HG02798 (cell line): Measurements from ENCODE around the gene CFAP20DC.
"Not testable (repeated sequence)": the region's sequence is repeated elsewhere in the genome, so short reads cannot be mapped to it uniquely, and the experiment has no call there.

Experiments
- ATAC-seq: cut with Tn5 transposase; IDR thresholded peaks from one replicate; pipeline ENCODE4 v1.9.1; 2021; ENCODE audit warnings: mild to moderate bottlenecking; ENCODE audit not compliant: unreplicated experiment, poor library complexity

CFAP20DC gene

DNA sequence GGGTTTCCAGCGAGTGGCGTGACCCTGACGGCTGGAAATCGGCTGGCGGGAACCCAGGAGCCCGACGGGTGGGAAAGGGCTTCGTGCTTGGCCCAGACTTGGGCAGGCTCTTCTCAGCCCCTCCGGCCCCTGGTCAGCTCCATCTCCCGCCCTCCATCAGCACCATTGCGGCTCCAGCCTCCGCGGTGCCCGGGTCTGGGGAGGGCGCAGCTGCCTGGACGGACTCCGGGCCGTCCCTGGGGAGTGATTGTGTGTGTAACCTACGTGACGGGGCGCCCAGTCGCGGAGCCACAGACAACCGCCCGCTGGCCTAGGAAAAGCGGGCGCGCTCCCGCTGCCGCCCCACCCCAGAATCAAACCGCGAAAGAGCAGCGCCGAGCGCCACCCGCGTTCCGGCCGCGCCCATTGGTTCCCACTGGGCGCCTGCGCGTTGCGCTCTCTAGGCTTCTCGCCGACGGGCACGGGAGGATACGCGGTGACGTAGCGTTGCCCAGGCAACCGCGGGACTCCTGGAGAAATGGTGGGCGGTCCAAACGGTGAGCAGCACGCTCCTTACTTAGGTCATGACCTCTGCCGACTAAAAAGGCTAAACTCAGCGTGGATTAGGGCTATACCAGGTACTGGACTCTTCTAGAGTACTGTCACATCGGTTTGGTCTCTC is at the start of gene CFAP20DC:
CFAP20DC (minus strand) TSS at position 355 of the 661 bp plus-strand sequence. CDS start 394 bp downstream, outside the sequence.
- peak; percentile 100 for ATAC-seq

DNA sequence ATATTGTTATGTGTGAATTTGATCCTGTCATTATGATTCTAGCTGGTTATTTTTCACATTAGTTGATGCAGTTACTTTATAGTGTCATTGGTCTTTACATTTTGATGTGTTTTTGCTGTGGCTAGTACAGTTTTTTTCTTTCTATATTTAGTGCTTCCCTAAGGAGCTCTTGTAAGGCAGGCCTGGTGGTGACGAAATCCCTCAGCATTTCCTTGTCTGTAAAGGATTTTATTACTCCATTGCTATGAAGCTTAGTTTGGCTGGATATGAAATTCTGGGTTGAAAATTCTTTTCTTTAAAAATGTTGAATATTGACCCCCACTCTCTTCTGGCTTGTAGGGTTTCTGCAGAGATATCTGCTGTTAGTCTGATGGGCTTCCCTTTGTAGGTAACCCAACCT is 48.7 kb upstream of the CFAP20DC start:
- not testable (repeated sequence) for ATAC-seq

DNA sequence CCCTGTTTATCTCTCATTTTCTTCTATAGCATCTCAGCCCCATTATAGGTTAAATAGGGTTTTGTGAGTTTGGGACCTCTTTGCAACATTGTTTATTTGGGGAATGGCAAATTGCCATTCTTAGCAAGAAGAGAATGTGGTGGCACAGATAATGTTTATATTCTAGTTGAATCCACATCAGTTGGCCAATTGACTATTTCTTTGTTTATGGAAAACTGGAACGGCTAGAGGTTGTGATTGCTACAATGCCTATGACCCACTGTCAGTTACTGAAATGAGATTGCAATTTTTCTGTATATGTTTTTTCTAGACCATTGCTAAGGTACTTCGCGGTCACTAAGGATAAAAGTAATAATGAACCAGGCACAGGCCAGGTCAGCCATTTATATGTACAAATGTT is 44.6 kb upstream of the CFAP20DC start:
- ATAC-seq, result no peak

DNA sequence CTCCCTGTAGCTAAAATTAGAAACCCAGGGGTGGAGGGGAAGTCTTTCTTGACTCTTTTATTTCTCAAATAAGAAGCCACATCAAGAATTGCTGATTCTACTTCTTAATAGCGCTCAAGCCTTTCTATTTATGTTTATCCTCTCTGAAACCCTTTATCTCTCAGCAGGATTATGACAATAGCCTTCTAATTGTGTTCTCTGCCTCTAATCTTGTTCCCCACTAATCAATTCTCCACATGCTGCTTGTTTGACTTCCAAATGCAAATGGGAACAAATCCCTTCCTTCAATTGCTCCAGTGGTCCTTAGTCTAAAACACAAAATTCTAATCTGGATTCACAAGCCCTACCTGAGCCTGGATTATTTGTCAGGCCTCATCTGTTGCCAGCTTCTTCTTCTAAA is 43.7 kb upstream of the CFAP20DC start:
- ATAC-seq, result no peak

DNA sequence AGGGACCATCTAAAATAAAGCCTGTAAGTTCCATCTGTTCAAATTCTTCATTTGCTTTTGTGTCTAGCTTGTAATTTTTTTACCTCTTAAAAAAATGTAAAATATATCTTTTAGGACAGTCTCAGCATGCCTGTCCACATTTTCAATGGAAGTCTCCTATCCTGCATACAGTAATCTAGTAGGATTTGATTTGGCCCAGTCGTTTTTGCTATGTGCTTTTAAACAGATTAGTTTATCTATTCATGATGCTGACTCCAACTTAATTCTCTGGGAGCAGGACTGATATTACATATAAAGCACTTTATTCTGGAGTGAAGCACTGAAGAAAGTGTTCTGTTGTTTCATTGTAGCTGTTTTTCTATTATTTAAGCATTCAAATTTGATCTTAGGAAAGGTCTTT is 38.9 kb upstream of the CFAP20DC start:
- ATAC-seq, result no peak

DNA sequence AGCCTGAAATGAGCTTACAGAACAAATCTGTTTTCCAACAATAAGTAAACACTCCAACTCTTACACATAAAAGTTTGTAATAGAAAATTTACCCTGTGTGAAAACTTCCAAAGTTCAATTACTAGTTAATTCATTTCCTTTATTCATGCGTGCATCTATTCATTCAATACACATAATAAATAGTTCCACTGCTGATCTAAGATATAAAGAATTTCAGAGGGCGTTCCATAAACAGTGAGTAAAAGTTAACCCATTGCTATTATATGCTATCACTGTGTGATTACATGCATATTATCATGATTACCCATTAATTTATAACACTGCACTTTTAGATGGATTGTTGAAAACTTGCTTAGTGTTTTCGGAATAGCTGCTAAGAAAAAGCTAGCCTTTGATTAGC is 36.2 kb upstream of the CFAP20DC start:
- no peak for ATAC-seq

DNA sequence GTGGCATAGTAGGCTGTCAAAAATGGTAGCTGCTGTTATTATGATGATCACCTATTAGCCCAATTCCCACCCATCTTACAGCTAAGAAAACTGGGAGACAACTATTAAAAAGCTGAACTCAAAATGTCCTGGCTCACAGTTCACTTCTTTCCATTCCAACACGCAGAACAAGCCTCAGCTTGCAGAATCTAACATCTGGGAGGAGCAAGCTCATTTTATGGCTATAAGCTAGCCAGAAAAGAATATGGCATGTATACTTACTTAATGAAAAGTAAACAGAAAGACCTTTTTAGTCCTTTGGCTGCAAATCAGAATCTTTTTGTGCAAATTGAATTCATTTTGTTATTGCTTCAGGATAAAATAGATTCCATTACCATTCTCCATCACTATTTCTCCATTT is 34.8 kb upstream of the CFAP20DC start:
- no peak for ATAC-seq

DNA sequence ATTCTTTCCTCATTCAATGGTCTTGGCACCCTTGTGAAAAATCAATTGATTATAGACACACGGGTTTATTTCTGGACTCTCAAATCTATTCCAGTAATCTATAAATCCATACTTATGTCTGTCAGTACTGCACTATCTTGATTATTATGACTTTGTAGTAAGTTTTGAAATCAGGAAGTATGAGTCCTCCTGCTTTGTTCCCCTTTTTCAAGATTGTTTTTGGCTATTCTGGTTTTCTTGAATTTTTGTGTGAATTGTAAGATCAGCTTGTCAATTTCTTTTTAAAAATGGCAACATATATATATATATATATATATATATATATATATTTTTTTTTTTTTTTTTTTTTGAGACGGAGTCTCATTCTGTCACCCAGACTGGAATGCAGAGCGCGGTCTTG is 32.3 kb upstream of the CFAP20DC start:
- no peak for ATAC-seq

DNA sequence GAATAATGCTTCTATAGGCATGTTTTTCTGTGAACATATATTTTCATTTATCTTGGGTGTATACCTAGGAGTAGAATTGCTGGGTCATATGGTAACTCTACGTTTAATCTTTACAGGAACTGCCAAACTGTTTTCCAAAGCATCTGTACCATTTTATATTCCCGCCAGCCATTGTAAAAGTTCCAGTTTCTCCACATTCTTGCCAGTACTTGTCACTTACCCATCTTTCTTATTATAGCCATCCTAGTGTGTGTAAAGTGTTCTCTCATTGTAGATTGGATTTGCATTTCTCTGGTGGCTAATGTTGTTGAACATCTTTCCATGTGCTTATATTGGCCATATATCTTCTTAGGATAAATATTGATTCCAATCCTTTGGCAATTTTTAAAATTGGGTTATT is 31.2 kb upstream of the CFAP20DC start:
- ATAC-seq, result no peak

DNA sequence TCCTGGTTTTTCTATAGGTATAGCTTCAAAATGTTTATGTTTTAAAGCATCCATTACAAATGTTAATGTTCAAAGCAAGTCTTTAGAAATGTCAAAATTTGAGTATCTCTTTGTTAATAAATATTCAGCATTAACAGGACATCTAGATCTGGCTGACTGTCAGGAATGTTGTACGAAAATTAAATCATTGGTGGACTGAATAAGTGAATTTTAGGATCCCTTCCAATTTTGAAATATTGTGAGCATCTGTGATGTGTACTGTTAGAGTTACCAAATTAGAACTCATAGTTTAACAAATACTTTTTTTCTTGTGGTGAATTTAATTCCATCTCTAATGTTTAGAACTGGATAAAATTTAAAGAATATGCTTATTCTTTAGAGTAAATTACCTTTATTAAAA is 30.1 kb upstream of the CFAP20DC start:
- ATAC-seq, result no peak

DNA sequence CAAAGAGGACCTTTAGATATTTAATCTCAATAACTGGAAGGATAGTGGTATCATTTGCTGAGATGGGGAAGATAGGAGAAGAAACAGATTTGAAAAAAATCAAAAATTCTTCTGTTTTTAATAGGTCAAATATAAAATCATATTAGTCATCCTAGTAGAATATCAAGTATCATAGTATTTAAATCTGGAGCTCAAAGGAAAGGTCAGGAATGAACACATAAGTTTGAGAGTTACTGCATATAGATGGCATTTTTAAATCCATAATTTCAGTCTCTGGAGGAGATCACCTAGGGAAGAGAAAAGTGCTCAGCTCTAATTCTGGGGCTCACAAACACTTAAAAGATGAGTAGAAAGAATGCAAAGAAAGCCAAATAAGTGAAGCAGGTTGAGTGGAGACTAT is 24.9 kb upstream of the CFAP20DC start:
- ATAC-seq, result no peak

DNA sequence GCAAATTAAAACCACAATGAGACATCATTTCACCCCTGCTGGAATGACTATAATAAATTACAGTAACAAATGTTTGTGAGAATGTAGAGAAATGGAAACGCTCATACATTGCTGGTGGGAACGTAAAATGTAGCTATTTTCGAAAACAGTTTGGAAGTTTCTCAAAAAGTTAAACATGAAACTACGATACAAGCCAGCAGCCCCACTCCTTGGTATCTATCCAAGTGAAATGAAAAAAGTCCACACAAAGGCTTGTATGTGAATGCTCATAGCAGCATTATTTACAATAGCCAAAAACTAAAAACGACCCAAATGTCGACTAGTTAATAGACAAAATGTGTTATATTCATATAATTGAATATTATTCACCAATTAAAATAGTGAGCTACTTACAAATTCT is 22.9 kb upstream of the CFAP20DC start:
- ATAC-seq, result no peak

DNA sequence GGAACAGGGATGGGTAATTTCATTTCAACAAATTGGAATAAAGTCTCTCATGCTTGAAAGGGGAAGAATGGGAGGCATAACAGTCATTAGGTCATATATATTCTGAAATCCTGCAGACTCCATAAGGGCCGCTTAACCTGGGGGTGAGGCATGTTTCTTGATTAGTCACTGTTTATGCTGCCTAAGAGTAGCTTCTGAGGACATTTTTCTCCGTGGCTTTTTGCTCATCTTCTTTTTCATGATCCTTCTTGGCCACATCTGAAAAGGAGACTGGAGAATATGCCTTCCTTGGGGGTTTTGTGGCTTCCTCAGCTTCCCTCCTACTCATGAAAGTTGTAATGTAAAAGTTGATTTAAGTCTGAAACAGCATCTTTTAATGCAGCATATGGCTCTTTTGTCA is 20.0 kb upstream of the CFAP20DC start:
- ATAC-seq, result no peak

DNA sequence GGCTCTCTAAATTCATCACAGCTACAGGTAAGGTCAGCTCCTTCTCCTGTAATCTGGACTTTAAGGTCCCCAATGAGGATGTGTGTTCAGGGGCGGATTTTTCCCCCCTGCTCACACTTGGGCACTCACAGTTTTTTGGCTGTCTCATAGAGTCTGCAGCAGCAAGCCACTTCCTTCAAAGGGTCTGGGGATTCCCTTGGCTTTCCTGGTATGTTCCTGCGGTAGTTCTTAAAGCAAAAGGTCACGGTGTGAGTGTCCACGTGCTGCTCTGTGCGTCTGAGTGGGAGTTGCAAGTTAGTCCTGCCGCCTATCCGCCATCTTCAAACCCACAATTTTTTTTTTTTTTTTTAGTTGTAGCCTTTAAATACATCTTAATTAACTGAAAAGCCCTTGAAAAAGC is 15.4 kb upstream of the CFAP20DC start:
- peak; percentile 51 for ATAC-seq

DNA sequence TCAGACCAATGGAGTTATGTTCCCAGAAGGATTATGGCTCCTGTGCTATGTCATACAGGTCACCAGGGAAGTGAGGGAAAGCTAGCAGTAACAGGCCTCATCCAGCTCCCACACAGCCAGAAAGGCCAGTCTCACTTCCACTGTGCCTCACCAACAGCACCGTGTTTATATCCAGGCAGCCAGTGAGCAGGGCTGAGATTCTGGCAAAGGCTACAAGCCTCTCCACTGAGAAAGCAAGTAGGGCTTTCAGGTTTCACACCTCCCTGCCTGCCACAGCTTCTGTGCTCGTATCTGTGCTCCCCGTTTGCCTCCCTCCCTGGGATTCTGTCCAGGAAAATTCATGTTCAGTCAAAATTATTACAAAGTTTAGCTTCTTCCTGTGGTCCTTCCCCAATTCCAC is 14.9 kb upstream of the CFAP20DC start:
- peak; percentile 63 for ATAC-seq

DNA sequence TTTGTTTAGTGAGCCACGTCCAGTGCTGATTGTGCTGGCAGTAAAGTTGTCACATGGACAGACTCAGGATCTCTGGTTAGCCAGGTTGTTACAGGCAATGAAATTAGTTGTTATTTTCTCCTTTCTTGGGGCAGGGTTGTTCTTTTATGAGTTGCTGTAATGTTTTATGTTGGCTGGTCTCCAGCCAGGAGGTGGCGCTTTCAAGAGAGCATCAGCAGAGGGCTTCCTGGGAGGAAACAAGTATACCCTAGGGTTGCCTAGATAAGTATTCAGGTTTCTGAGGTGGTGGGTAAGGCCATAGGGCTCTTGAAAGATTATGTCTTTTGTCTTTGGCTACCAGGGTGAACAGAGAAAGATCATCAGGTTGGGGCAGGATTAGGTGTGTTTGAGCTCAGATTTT is 14.5 kb upstream of the CFAP20DC start:
- ATAC-seq, result no peak

DNA sequence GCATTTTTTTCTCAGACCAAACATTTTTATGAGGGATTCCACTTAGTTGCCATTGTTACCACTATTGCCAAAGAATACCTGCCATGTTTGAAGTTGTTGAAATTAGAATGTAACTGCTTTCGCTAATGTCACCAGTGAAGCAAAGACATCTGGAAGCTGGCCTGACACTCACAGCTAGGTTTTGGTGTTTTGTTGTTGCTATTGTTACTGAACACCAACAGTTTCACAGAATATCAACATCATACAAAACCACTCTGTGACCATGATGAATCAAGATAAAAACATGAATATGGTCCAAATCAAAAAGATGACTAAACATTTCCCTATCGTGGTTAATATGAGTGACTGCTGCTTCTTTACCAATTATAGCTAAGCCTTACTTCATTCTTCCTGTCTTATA is 6.9 kb upstream of the CFAP20DC start:
- no peak for ATAC-seq

DNA sequence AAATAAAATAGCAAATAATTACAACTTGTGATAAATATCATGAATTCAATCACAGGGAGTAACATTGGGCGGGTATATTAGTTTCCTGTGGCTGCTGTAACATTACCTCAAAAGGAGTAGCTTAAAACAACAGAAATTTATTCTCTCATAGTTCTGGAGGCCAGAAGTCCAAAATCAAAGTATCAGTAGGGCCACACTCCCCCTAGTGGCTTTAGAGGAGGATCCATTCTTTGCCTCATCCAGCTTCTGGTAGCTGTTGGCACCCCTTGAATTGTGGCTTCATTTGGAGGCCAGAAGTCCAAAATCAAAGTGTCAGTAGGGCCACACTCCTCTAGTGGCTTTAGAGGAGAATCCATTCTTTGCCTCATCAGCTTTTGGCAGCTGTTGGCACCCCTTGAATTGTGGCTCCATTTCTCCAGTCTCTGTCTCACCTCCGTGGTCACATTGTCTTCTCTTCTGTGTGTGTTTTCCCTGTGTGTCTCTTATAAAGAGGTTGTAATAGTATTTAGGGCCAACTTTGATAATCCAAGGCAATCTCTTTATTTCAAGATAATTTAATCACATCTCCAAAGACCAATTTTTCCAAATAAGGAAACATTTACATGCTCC is 3.1 kb upstream of the CFAP20DC start:
- ATAC-seq, result no peak

DNA sequence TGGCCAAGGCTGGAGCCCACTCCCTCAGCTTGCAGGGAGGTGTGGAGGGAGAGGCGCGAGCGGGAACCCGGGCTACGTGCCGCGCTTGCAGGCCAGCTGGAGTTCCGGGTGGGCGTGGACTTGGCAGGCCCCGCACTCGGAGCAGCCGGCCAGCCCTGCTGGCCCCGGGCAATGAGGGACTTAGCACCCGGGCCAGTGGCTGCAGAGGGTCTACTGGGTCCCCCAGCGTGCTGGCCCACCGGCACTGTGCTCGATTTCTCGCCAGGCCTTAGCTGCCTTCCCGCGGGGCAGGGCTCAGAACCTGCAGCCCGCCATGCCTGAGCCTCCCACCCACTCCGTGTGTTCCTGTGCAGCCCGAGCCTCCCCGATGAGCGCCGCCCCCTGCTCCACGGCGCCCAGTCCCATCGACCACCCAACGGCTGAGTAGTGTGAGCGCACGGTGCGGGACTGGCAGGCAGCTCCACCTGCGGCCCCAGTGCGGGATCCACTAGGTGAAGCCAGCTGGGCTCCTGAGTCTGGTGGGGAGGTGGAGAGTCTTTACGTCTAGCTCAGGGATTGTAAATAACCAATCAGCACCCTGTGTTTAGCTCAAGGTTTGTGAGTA is 1.1 kb upstream of the CFAP20DC start:
- ATAC-seq, result not testable (repeated sequence)

DNA sequence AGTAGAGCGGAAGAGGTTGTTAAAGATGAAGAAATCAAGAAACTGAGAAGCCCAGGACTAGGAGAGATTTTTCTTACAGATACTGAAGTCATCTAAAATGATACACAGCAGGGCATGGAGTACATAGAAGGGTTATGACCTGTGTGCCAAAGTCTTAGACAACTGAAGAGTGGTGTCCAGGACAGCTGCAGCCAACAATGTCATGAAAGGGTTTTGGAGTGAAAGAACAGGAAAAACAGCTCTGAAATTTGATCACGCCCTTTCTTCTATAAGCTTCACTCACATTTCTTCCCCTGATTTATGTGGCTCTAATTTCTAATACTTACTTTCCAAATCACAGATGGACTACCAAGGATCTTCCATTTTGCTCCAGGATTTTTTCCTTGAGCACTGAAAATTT is 3.0 kb downstream of the CFAP20DC start:
- no peak for ATAC-seq

DNA sequence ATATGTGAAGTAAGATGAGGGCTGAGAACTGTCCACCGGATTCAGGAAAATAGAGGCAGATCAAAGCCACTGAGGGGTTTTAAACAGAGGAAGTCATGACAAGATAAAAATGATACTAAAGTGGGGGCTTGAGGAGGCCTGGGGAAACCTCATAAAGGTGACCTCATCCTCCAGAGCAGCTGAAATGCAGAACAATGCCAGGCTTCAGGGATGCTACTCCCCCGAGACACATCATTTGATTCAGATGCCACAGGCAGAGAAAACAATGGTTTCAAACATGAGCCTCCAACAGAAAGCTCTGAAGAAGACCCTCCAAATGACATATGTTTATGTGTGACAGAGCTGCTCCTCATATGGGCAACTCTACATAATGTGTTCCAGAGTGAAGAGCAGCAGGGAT is 6.4 kb downstream of the CFAP20DC start:
- no peak for ATAC-seq

DNA sequence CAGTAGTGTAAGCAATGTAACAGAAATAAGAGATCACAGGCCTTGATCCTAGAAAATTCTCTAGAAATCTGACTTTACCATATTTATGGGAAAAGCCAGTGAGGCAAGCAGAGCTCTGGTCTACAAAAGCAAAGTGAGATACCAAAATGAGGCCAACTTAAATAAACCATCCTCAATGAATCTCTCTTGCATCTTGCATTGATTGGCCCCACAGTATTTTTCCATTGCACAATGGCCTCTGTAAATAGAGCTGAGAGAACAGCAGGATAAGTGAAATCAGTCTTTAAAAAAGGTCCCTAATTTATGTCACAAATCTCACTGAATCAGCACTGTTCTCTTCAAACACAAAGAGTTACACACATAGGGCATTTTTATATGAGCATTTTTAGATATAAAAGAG is 8.9 kb downstream of the CFAP20DC start:
- ATAC-seq, result no peak
